ENCODE data around the gene VTA1. TPM values are rescaled to one million over a fixed set of nuclear protein-coding genes. Genes with fewer than 3 reads are reported as not detected.

VTA1 gene
- total and polyA plus RNA-seq, 7 experiments from 2014 or later = 13.6 to 97.2 (median 37.2) TPM

- ATAC-seq = no peak
- Mint-ChIP-seq H3K27me3 (peaks cover 0 to 4% (median 0%) of the 10 kb centered on the region in 5 donors), H3K27ac (peak overlapping the region in 1 of 9 donors; percentile 12), H3K4me1 (peaks cover 0 to 4% (median 0%) of the 10 kb centered on the region in 7 donors), H3K36me3 (no peaks in the 10 kb centered on the region), H3K9me3 (peaks cover 0 to 4% (median 0%) of the 10 kb centered on the region in 11 donors), H3K4me3 (no peak overlapping the region)
- Histone ChIP-seq H3K4me1 (ENCODE audit: control insufficient read depth in 2 of 2, insufficient read depth in 2 of 2, low read length in 2 of 2) (no peaks in the 10 kb centered on the region), H3K27me3 (ENCODE audit: control insufficient read depth in 2 of 2, insufficient read depth in 2 of 2, low read length in 2 of 2) (no peaks in the 10 kb centered on the region), H3K9me3 (ENCODE audit: control insufficient read depth in 2 of 3, low read length in 3 of 3) (no peaks in the 10 kb centered on the region), H3K4me3 (ENCODE audit: low read length) (no peak overlapping the region), H3K36me3 (ENCODE audit: control insufficient read depth in 2 of 3, insufficient read depth in 3 of 3, low read length in 3 of 3) (no peaks in the 10 kb centered on the region), H3K27ac (ENCODE audit: low read depth, low read length) (no peak overlapping the region)
- DNase-seq = no peak
- ChIA-PET CTCF (no interaction called here), POLR2A (no interaction called here)
- intact Hi-C loops (cut with micrococcal nuclease) = no loop called here
Measured at GRCh38 chr6:142260748-142261147, 113.7 kb downstream of the VTA1 start.

GRCh38 chr6:142262231-142262630, 115.2 kb downstream of the VTA1 start:
- Histone ChIP-seq H3K4me1 (ENCODE audit: control insufficient read depth in 2 of 2, insufficient read depth in 2 of 2, low read length in 2 of 2) (no peaks in the 10 kb centered on the region), H3K9me3 (ENCODE audit: control insufficient read depth in 2 of 3, low read length in 3 of 3) (no peaks in the 10 kb centered on the region), H3K27me3 (ENCODE audit: control insufficient read depth in 2 of 2, insufficient read depth in 2 of 2, low read length in 2 of 2) (no peaks in the 10 kb centered on the region), H3K36me3 (ENCODE audit: control insufficient read depth in 2 of 3, insufficient read depth in 3 of 3, low read length in 3 of 3) (no peaks in the 10 kb centered on the region), H3K27ac (ENCODE audit: low read depth, low read length) (no peak overlapping the region), H3K4me3 (ENCODE audit: low read length) (no peak overlapping the region)
- ChIA-PET POLR2A (no interaction called here), CTCF (no interaction called here)
- intact Hi-C loops (cut with micrococcal nuclease) = no loop called here
- ATAC-seq (no peak), DNase-seq (no peak)
- H3K36me3 Mint-ChIP-seq = no peaks in the 10 kb centered on the region
- H3K4me1 Mint-ChIP-seq = no peaks in the 10 kb centered on the region
- no peak overlapping the region for H3K4me3 Mint-ChIP-seq
- peaks cover 0 to 4% (median 0%) of the 10 kb centered on the region in 5 donors for H3K27me3 Mint-ChIP-seq
- peaks cover 0 to 4% (median 0%) of the 10 kb centered on the region in 11 donors for H3K9me3 Mint-ChIP-seq
- no peak overlapping the region for H3K27ac Mint-ChIP-seq

- ChIA-PET CTCF (no interaction called here), POLR2A (no interaction called here)
- Mint-ChIP-seq H3K4me3 (no peak overlapping the region), H3K4me1 (no peaks in the 10 kb centered on the region), H3K27ac (no peak overlapping the region), H3K36me3 (no peaks in the 10 kb centered on the region), H3K27me3 (peaks cover 0 to 9% (median 0%) of the 10 kb centered on the region in 5 donors), H3K9me3 (peaks cover 0 to 4% (median 0%) of the 10 kb centered on the region in 11 donors)
- no peak for DNase-seq
- Histone ChIP-seq H3K27ac (ENCODE audit: low read depth, low read length) (no peak overlapping the region), H3K9me3 (ENCODE audit: control insufficient read depth in 2 of 3, low read length in 3 of 3) (no peaks in the 10 kb centered on the region), H3K36me3 (ENCODE audit: control insufficient read depth in 2 of 3, insufficient read depth in 3 of 3, low read length in 3 of 3) (no peaks in the 10 kb centered on the region), H3K4me1 (ENCODE audit: control insufficient read depth in 2 of 2, insufficient read depth in 2 of 2, low read length in 2 of 2) (no peaks in the 10 kb centered on the region), H3K27me3 (ENCODE audit: control insufficient read depth in 2 of 2, insufficient read depth in 2 of 2, low read length in 2 of 2) (no peaks in the 10 kb centered on the region), H3K4me3 (ENCODE audit: low read length) (no peak overlapping the region)
- intact Hi-C loops (cut with micrococcal nuclease) = no loop called here
- no peak for ATAC-seq
Measured at GRCh38 chr6:142265476-142265875, 118.4 kb downstream of the VTA1 start.

- CTCF ChIA-PET = no interaction called here
- Histone ChIP-seq H3K4me1 (ENCODE audit: control insufficient read depth in 2 of 2, insufficient read depth in 2 of 2, low read length in 2 of 2) (no peaks in the 10 kb centered on the region), H3K4me3 (ENCODE audit: low read length) (no peak overlapping the region), H3K27me3 (ENCODE audit: control insufficient read depth in 2 of 2, insufficient read depth in 2 of 2, low read length in 2 of 2) (no peaks in the 10 kb centered on the region), H3K9me3 (ENCODE audit: control insufficient read depth in 2 of 3, low read length in 3 of 3) (no peaks in the 10 kb centered on the region), H3K36me3 (ENCODE audit: control insufficient read depth in 2 of 3, insufficient read depth in 3 of 3, low read length in 3 of 3) (no peaks in the 10 kb centered on the region), H3K27ac (ENCODE audit: low read depth, low read length) (no peak overlapping the region)
- POLR2A ChIA-PET = no interaction called here
- peaks cover 0 to 4% (median 0%) of the 10 kb centered on the region in 11 donors for H3K9me3 Mint-ChIP-seq
- DNase-seq (no peak), ATAC-seq (no peak)
- intact Hi-C loops (cut with micrococcal nuclease) = no loop called here
- no peaks in the 10 kb centered on the region for H3K36me3 Mint-ChIP-seq
- no peak overlapping the region for H3K4me3 Mint-ChIP-seq
- H3K4me1 Mint-ChIP-seq = peaks cover 0 to 2% (median 0%) of the 10 kb centered on the region in 7 donors
- peaks cover 0 to 12% (median 3%) of the 10 kb centered on the region in 5 donors for H3K27me3 Mint-ChIP-seq
- no peak overlapping the region for H3K27ac Mint-ChIP-seq
Measured at GRCh38 chr6:142266060-142266459, 119.0 kb downstream of the VTA1 start.

GRCh38 chr6:142271476-142271875, 124.4 kb downstream of the VTA1 start:
- Mint-ChIP-seq H3K9me3 (no peaks in the 10 kb centered on the region), H3K4me3 (no peak overlapping the region), H3K36me3 (no peaks in the 10 kb centered on the region), H3K27ac (no peak overlapping the region), H3K4me1 (peaks cover 0 to 2% (median 0%) of the 10 kb centered on the region in 7 donors), H3K27me3 (peaks cover 0 to 24% (median 6%) of the 10 kb centered on the region in 5 donors)
- ChIA-PET CTCF (no interaction called here), POLR2A (no interaction called here)
- intact Hi-C loops (cut with micrococcal nuclease) = no loop called here
- no peaks in the 10 kb centered on the region for H3K4me1 ChIP-seq (ENCODE audit: control insufficient read depth in 2 of 2, insufficient read depth in 2 of 2, low read length in 2 of 2)
- H3K27ac ChIP-seq (ENCODE audit: low read depth, low read length) = no peak overlapping the region
- ATAC-seq (no peak), DNase-seq (no peak)
- H3K9me3 ChIP-seq (ENCODE audit: control insufficient read depth in 2 of 3, low read length in 3 of 3) = no peaks in the 10 kb centered on the region
- no peak overlapping the region for H3K4me3 ChIP-seq (ENCODE audit: low read length)
- no peaks in the 10 kb centered on the region for H3K36me3 ChIP-seq (ENCODE audit: control insufficient read depth in 2 of 3, insufficient read depth in 3 of 3, low read length in 3 of 3)
- no peaks in the 10 kb centered on the region for H3K27me3 ChIP-seq (ENCODE audit: control insufficient read depth in 2 of 2, insufficient read depth in 2 of 2, low read length in 2 of 2)

Other genes with a start within 250 kb of the VTA1 start
- not detected for gene GJE1, start 14.3 kb upstream of the VTA1 start, total RNA-seq
- gene GJE1, start 14.3 kb upstream of the VTA1 start, polyA plus RNA-seq = not detected
- gene NMBR, start 141 bp upstream of the VTA1 start, total RNA-seq = not detected
- gene NMBR, start 141 bp upstream of the VTA1 start, polyA plus RNA-seq = not detected
- 1 to 10 TPM in 1 of 5 experiments, under 1 TPM in 3, not detected in 1; 0.24 to 3.6 (median 0.67) TPM for gene ADGRG6, start 154.7 kb downstream of the VTA1 start, total RNA-seq
- gene ADGRG6, start 154.7 kb downstream of the VTA1 start, polyA plus RNA-seq = under 1 TPM in 1 of 2 donors, not detected in 1; 0.02 TPM